DMS114 treated with DMSO at 0.1 percent for 48 hours (cell line): ENCODE results near the gene GPATCH8.
"Not testable (repeated sequence)": the region's sequence is repeated elsewhere in the genome, so short reads cannot be mapped to it uniquely, and the experiment has no call there.

Source experiments
- DNase-seq: peaks from one replicate; lab custom pipeline; 2025; ENCODE audit not compliant: unreplicated experiment; lab: John Stamatoyannopoulos, UW

Gene GPATCH8

GRCh38 chr17:44398692-44399691 is 104.2 kb downstream of the GPATCH8 start:
- DNase-seq = no peak

GRCh38 chr17:44397479-44398440 is 105.4 kb downstream of the GPATCH8 start:
- DNase-seq = no peak

- DNase-seq = no peak
Observed at GRCh38 chr17:44396946-44397345, 106.3 kb downstream of the GPATCH8 start.

- DNase-seq = no peak
Observed at GRCh38 chr17:44394833-44395232, 108.4 kb downstream of the GPATCH8 start.

GRCh38 chr17:44394112-44394511 is 109.1 kb downstream of the GPATCH8 start:
- not testable (repeated sequence) for DNase-seq

GRCh38 chr17:44390250-44390870 is 112.8 kb downstream of the GPATCH8 start:
- no peak for DNase-seq

- no peak for DNase-seq
Observed at GRCh38 chr17:44389723-44390202, 113.4 kb downstream of the GPATCH8 start.

- no peak for DNase-seq
Observed at GRCh38 chr17:44389281-44389680, 113.9 kb downstream of the GPATCH8 start, which contains the start of gene ITGA2B. ITGA2B (minus strand) TSS chr17:44389649; CDS start chr17:44389473, 176 bp downstream.

- DNase-seq = no peak
Observed at GRCh38 chr17:44387804-44388203, 115.4 kb downstream of the GPATCH8 start.

- no peak for DNase-seq
Observed at GRCh38 chr17:44386182-44386525, 117.1 kb downstream of the GPATCH8 start.

GRCh38 chr17:44385287-44386181 is 117.7 kb downstream of the GPATCH8 start:
- peak; percentile 43 for DNase-seq

GRCh38 chr17:44384823-44385286 is 118.4 kb downstream of the GPATCH8 start:
- DNase-seq = no peak

GRCh38 chr17:44384281-44384822 is 118.9 kb downstream of the GPATCH8 start:
- DNase-seq = no peak

- no peak for DNase-seq
Observed at GRCh38 chr17:44383861-44384260, 119.3 kb downstream of the GPATCH8 start.

GRCh38 chr17:44383363-44383762 is 119.8 kb downstream of the GPATCH8 start:
- no peak for DNase-seq

GRCh38 chr17:44382917-44383316 is 120.3 kb downstream of the GPATCH8 start:
- DNase-seq = no peak

GRCh38 chr17:44381810-44382305 is 121.3 kb downstream of the GPATCH8 start:
- DNase-seq = no peak

GRCh38 chr17:44380767-44381166 is 122.4 kb downstream of the GPATCH8 start:
- DNase-seq = no peak

- DNase-seq = no peak
Observed at GRCh38 chr17:44379887-44380286, 123.3 kb downstream of the GPATCH8 start.
